ENCODE data around the gene COBL. TPM values are rescaled to one million over a fixed set of nuclear protein-coding genes. Genes with fewer than 3 reads are reported as not detected.

Gene COBL
- total and polyA plus RNA-seq, 9 of the 15 experiments (the other 6 are each of a cell fraction or from before 2014, with no cell fraction given) = 0.01 to 2.4 (median 0.09) TPM; not detected in 3

- no peaks in the 10 kb centered on the region for H3K9me3 ChIP-seq (replicated peaks; ENCODE audit: control insufficient read depth, insufficient read depth, low read depth, low read length)
- H3K4me2 ChIP-seq (ENCODE audit: insufficient read depth, low read length) = no peak overlapping the region
- H3K27me3 ChIP-seq (ENCODE audit: control insufficient read depth in 2 of 2, insufficient read depth in 2 of 2, low read length in 2 of 2) = peaks cover 16 to 31% of the 10 kb centered on the region in 2 experiments
- no peaks in the 10 kb centered on the region for H3K9me1 ChIP-seq (ENCODE audit: control insufficient read depth, insufficient read depth, low read length)
- FAIRE-seq (no peak), DNase-seq (ENCODE audit: extremely low read depth in 1 of 4, low spot score in 3 of 4) (peak in 1 of 4 experiments; percentile 11), ATAC-seq (no peak)
- in situ Hi-C loops (cut with MboI) = no loop called here
- WGBS (ENCODE audit: insufficient coverage, low coverage, missing lambda C conversion rate) = 3% methylated on average over 6 of the region's 6 CpGs
- H3K9ac ChIP-seq (ENCODE audit: insufficient read depth in 1 of 2, low read depth in 2 of 2, low read length in 2 of 2) = no peak overlapping the region
- no peaks in the 10 kb centered on the region; the same call in 1 of the 2 replicates for H4K20me1 ChIP-seq (replicated peaks; ENCODE audit: control insufficient read depth, insufficient read depth, low read length)
- H3K36me3 ChIP-seq (ENCODE audit: control insufficient read depth, insufficient read depth, low read length) = no peaks in the 10 kb centered on the region
- no peaks in the 10 kb centered on the region for H3K4me1 ChIP-seq (replicated peaks in 1 of 2; ENCODE audit: control insufficient read depth in 2 of 2, insufficient read depth in 2 of 2, low read length in 2 of 2)
- no peaks in the 10 kb centered on the region for H3K79me2 ChIP-seq (ENCODE audit: control insufficient read depth, insufficient read depth, low read length)
- CTCF ChIA-PET (ENCODE audit: low intra/inter-chr PET ratio) = no interaction called here
- POLR2A ChIA-PET = no interaction called here
- H3K27ac ChIP-seq (ENCODE audit: extremely low read depth, low read depth, low read length) = no peak overlapping the region
- no peak overlapping the region for H3K4me3 ChIP-seq
- no peak overlapping the region for H2AFZ ChIP-seq (ENCODE audit: low read depth, low read length)
- intact Hi-C loops (cut with micrococcal nuclease) = no loop called here
- BruUV-seq (replicated peaks) = no TSS peak
- no peak for TF ChIP-seq SMARCA4 (IDR thresholded peaks at IDR 0.05)
- TF ChIP-seq RBM14 (IDR thresholded peaks at IDR 0.05; ENCODE audit: borderline replicate concordance, insufficient read depth, low read depth, low read length) = no peak
- no peak for TF ChIP-seq ZNF140 (CRISPR knock-in tag; IDR thresholded peaks at IDR 0.05)
- no peak for TF ChIP-seq DMBX1 (CRISPR knock-in tag; IDR thresholded peaks at IDR 0.05; ENCODE audit: borderline replicate concordance)
- no peak for TF ChIP-seq HNRNPUL1 (IDR thresholded peaks at IDR 0.05; ENCODE audit: low read length)
- no peak for TF ChIP-seq CC2D1A (IDR thresholded peaks at IDR 0.05)
- TF ChIP-seq SRSF9 (IDR thresholded peaks at IDR 0.05; ENCODE audit: borderline replicate concordance, low read depth, low read length) = no peak
- no peak for TF ChIP-seq ELF2 (CRISPR knock-in tag; IDR thresholded peaks at IDR 0.05)
- no peak for TF ChIP-seq PHF20 (IDR thresholded peaks at IDR 0.05; ENCODE audit: partially characterized antibody)
- no peak for TF ChIP-seq TFAM (CRISPR knock-in tag; conservative IDR thresholded peaks at IDR 0.05)
- TF ChIP-seq ZNF24 (IDR thresholded peaks at IDR 0.05) = no peak
- no peak for TF ChIP-seq HDAC6 (IDR thresholded peaks at IDR 0.05; ENCODE audit: low read depth, low read length)
- TF ChIP-seq SMARCC2 (IDR thresholded peaks at IDR 0.05; ENCODE audit: low read depth) = no peak
- 0 out of 4 replicates have a peak, but pooled peaks of 1 of the 2 experiments have one; percentile 42 for TF ChIP-seq FOXA3 (CRISPR knock-in tag; conservative IDR thresholded peaks at IDR 0.05 in 1 of 2, IDR thresholded peaks at IDR 0.05 in 1 of 2)
- no peak for TF ChIP-seq PML (IDR thresholded peaks at IDR 0.05; ENCODE audit: low read length)
- TF ChIP-seq MYC (IDR thresholded peaks at IDR 0.05; ENCODE audit: low read depth, low read length) = no peak
- TF ChIP-seq MYC (CRISPR knock-in tag; IDR thresholded peaks at IDR 0.05; ENCODE audit: borderline replicate concordance, low read depth) = no peak
- TF ChIP-seq EGR1 (conservative IDR thresholded peaks at IDR 0.05) = peak; percentile 48
- TF ChIP-seq ARID1B (IDR thresholded peaks at IDR 0.05) = no peak
- TF ChIP-seq, protein P1, sequence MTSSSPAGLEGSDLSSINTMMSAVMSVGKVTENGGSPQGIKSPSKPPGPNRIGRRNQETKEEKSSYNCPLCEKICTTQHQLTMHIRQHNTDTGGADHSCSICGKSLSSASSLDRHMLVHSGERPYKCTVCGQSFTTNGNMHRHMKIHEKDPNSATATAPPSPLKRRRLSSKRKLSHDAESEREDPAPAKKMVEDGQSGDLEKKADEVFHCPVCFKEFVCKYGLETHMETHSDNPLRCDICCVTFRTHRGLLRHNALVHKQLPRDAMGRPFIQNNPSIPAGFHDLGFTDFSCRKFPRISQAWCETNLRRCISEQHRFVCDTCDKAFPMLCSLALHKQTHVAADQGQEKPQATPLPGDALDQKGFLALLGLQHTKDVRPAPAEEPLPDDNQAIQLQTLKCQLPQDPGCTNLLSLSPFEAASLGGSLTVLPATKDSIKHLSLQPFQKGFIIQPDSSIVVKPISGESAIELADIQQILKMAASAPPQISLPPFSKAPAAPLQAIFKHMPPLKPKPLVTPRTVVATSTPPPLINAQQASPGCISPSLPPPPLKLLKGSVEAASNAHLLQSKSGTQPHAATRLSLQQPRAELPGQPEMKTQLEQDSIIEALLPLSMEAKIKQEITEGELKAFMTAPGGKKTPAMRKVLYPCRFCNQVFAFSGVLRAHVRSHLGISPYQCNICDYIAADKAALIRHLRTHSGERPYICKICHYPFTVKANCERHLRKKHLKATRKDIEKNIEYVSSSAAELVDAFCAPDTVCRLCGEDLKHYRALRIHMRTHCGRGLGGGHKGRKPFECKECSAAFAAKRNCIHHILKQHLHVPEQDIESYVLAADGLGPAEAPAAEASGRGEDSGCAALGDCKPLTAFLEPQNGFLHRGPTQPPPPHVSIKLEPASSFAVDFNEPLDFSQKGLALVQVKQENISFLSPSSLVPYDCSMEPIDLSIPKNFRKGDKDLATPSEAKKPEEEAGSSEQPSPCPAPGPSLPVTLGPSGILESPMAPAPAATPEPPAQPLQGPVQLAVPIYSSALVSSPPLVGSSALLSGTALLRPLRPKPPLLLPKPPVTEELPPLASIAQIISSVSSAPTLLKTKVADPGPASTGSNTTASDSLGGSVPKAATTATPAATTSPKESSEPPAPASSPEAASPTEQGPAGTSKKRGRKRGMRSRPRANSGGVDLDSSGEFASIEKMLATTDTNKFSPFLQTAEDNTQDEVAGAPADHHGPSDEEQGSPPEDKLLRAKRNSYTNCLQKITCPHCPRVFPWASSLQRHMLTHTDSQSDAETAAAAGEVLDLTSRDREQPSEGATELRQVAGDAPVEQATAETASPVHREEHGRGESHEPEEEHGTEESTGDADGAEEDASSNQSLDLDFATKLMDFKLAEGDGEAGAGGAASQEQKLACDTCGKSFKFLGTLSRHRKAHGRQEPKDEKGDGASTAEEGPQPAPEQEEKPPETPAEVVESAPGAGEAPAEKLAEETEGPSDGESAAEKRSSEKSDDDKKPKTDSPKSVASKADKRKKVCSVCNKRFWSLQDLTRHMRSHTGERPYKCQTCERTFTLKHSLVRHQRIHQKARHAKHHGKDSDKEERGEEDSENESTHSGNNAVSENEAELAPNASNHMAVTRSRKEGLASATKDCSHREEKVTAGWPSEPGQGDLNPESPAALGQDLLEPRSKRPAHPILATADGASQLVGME (CRISPR knock-in tag; IDR thresholded peaks at IDR 0.05) = no peak
- TF ChIP-seq POLR3A (IDR thresholded peaks at IDR 0.05; ENCODE audit: borderline replicate concordance, extremely low read depth, insufficient read depth, insufficient read length) = no peak
Observed at GRCh38 chr7:51278797-51279196, 37.8 kb downstream of the COBL start.
